Measurements from ENCODE around the gene KRTAP5-5.
"Not testable (repeated sequence)": the region's sequence is repeated elsewhere in the genome, so short reads cannot be mapped to it uniquely, and the experiment has no call there.

DNA sequence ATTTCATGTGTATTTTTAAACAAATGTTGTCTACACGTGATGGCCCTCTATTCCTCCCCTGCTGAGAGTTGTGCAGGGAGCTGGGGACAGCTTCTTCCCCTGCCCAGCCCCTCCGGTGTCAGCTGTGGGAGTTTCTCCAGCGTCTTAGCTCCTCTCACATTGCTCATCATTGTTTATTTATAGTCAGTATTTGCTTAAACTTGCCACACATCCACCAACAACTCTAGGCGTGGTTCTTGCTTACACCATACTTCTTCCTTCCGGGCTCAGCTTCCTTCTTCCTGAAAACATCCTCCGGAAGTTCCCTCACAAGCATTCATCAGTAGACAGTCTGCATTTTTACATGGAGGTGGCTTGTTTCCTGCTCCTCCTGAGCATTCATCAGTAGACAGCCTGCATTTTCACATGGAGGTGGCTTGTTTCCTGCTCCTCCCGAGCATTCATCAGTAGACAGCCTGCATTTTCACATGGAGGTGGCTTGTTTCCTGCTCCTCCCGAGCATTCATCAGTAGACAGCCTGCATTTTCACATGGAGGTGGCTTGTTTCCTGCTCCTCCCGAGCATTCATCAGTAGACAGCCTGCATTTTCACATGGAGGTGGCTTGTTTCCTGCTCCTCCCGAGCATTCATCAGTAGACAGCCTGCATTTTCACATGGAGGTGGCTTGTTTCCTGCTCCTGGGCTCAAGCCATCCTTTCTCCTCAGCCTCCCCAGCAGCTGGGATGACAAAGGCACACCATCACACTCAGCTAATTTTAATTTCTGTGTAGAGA is 40.2 kb upstream of the KRTAP5-5 start:
- TF ChIP-seq, protein P1, sequence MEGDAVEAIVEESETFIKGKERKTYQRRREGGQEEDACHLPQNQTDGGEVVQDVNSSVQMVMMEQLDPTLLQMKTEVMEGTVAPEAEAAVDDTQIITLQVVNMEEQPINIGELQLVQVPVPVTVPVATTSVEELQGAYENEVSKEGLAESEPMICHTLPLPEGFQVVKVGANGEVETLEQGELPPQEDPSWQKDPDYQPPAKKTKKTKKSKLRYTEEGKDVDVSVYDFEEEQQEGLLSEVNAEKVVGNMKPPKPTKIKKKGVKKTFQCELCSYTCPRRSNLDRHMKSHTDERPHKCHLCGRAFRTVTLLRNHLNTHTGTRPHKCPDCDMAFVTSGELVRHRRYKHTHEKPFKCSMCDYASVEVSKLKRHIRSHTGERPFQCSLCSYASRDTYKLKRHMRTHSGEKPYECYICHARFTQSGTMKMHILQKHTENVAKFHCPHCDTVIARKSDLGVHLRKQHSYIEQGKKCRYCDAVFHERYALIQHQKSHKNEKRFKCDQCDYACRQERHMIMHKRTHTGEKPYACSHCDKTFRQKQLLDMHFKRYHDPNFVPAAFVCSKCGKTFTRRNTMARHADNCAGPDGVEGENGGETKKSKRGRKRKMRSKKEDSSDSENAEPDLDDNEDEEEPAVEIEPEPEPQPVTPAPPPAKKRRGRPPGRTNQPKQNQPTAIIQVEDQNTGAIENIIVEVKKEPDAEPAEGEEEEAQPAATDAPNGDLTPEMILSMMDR (conservative IDR thresholded peaks at IDR 0.05; ENCODE audit: low read length): not testable (repeated sequence)
- not testable (repeated sequence) for TF ChIP-seq EZH2phosphoT487 (IDR thresholded peaks at IDR 0.05; ENCODE audit: borderline replicate concordance)

Measured in Loucy (cell line).